BLaER1 treated with 17β-estradiol and CSF1 and Interleukin-3, amounts not matched to agents 10 nM and 100 nM (cell line): ENCODE data around the gene VAMP1.

Source experiments
- H3K27ac ChIP-seq, 11 experiments: shearing (Covaris generic); formaldehyde crosslinking; 2 replicates each; pipeline ENCODE4 v1.8.1; 2022
- H3K27me3 ChIP-seq, 11 experiments: shearing (Covaris generic); formaldehyde crosslinking; 2 replicates each; pipeline ENCODE4 v1.8.1; 2022
- H3K36me3 ChIP-seq, 11 experiments: shearing (Covaris generic); formaldehyde crosslinking; 2 replicates each; pipeline ENCODE4 v1.8.1; 2022
- H3K4me1 ChIP-seq, 10 experiments: shearing (Covaris generic); formaldehyde crosslinking; 2 replicates each; pipeline ENCODE4 v1.8.1; 2022
- H3K4me2 ChIP-seq, 11 experiments: shearing (Covaris generic); formaldehyde crosslinking; 2 replicates each; pipeline ENCODE4 v1.8.1; 2022
- H3K4me3 ChIP-seq, 10 experiments: shearing (Covaris generic); formaldehyde crosslinking; 2 replicates each; pipeline ENCODE4 v1.8.1; 2022
- H3K9ac ChIP-seq, 11 experiments: shearing (Covaris generic); formaldehyde crosslinking; 2 replicates each; pipeline ENCODE4 v1.8.1; 2022
- H3K9me3 ChIP-seq, 11 experiments: shearing (Covaris generic); formaldehyde crosslinking; replicated peaks in 1 of 11; 2 replicates each; pipeline ENCODE4 v1.8.1; 2022
- H4K20me1 ChIP-seq, 11 experiments: shearing (Covaris generic); formaldehyde crosslinking; 2 replicates each; pipeline ENCODE4 v1.8.1; 2022
- Cebpa-rat ChIP-seq, 11 experiments: shearing (Covaris generic); IDR thresholded peaks; 2 replicates each; pipeline ENCODE4 v1.8.1; 2022

Gene VAMP1

GRCh38 chr12:6425590-6426531 is 44.6 kb downstream of the VAMP1 start:
- Histone ChIP-seq H3K27ac (peak overlapping the region; percentile 81 to 98 (median 96)), H3K4me2 (peak overlapping the region; percentile 81 to 96 (median 93)), H3K9me3 (no peaks in the 10 kb centered on the region), H3K36me3 (no peaks in the 10 kb centered on the region), H4K20me1 (no peaks in the 10 kb centered on the region), H3K4me1 (peaks cover 67 to 81% (median 71%) of the 10 kb centered on the region in 10 experiments), H3K9ac (peak overlapping the region; percentile 69 to 89 (median 84)), H3K4me3 (peak overlapping the region; percentile 23 to 62 (median 49); a peak in 19 of 20 replicates), H3K27me3 (no peaks in the 10 kb centered on the region)
- peak in 8 of 11 experiments; percentile 56 to 87 (median 72); a peak in 13 of 22 replicates for TF ChIP-seq Cebpa-rat (IDR thresholded peaks at IDR 0.05)

- Histone ChIP-seq H3K4me3 (no peak overlapping the region), H3K36me3 (no peaks in the 10 kb centered on the region), H3K9me3 (no peaks in the 10 kb centered on the region), H4K20me1 (no peaks in the 10 kb centered on the region), H3K9ac (peak overlapping the region in 9 of 11 experiments; percentile 77 to 89 (median 84); a peak in 17 of 22 replicates), H3K4me2 (peak overlapping the region; percentile 23 to 96 (median 93)), H3K4me1 (peaks cover 57 to 81% (median 64%) of the 10 kb centered on the region in 10 experiments), H3K27me3 (no peaks in the 10 kb centered on the region), H3K27ac (peak overlapping the region in 10 of 11 experiments; percentile 82 to 98 (median 96); a peak in 21 of 22 replicates)
- no peak for TF ChIP-seq Cebpa-rat (IDR thresholded peaks at IDR 0.05)
Measured at GRCh38 chr12:6424866-6425265, 45.6 kb downstream of the VAMP1 start.

GRCh38 chr12:6424008-6424347 is 46.5 kb downstream of the VAMP1 start:
- Histone ChIP-seq H3K4me3 (0 out of 20 replicates have a peak overlapping the region, but pooled peaks of 1 of the 10 experiments have one; percentile 4), H3K4me2 (peak overlapping the region; percentile 76 to 96 (median 93)), H3K4me1 (peaks cover 53 to 83% (median 59%) of the 10 kb centered on the region in 10 experiments), H3K27ac (peak overlapping the region in 9 of 11 experiments; percentile 88 to 98 (median 96); a peak in 19 of 22 replicates), H4K20me1 (no peaks in the 10 kb centered on the region), H3K27me3 (no peaks in the 10 kb centered on the region), H3K36me3 (no peaks in the 10 kb centered on the region), H3K9ac (peak overlapping the region in 9 of 11 experiments; percentile 26 to 89 (median 82); a peak in 14 of 22 replicates), H3K9me3 (no peaks in the 10 kb centered on the region)
- no peak; a peak in 1 of 22 replicates for TF ChIP-seq Cebpa-rat (IDR thresholded peaks at IDR 0.05)

- peak overlapping the region; percentile 76 to 96 (median 93) for H3K4me2 ChIP-seq
- peak overlapping the region in 9 of 11 experiments; percentile 26 to 89 (median 82); a peak in 14 of 22 replicates for H3K9ac ChIP-seq
- peak in 6 of 11 experiments; percentile 35 to 73 (median 52); a peak in 8 of 22 replicates for TF ChIP-seq Cebpa-rat (IDR thresholded peaks at IDR 0.05)
- peaks cover 47 to 83% (median 57%) of the 10 kb centered on the region in 10 experiments for H3K4me1 ChIP-seq
- H3K27me3 ChIP-seq: no peaks in the 10 kb centered on the region
- H3K4me3 ChIP-seq: 0 out of 20 replicates have a peak overlapping the region, but pooled peaks of 1 of the 10 experiments have one; percentile 4
- H3K36me3 ChIP-seq: no peaks in the 10 kb centered on the region
- H3K27ac ChIP-seq: peak overlapping the region in 9 of 11 experiments; percentile 88 to 98 (median 96); a peak in 19 of 22 replicates
- no peaks in the 10 kb centered on the region for H4K20me1 ChIP-seq
- no peaks in the 10 kb centered on the region for H3K9me3 ChIP-seq
Measured at GRCh38 chr12:6423267-6424007, 47.0 kb downstream of the VAMP1 start.

GRCh38 chr12:6420364-6420763 is 50.1 kb downstream of the VAMP1 start:
- Histone ChIP-seq H4K20me1 (no peaks in the 10 kb centered on the region), H3K27me3 (no peaks in the 10 kb centered on the region), H3K4me2 (peak overlapping the region in 1 of 11 experiments; percentile 72; a peak in 1 of 22 replicates), H3K36me3 (peaks cover 0 to 8% (median 0%) of the 10 kb centered on the region in 11 experiments; a peak in 2 of 22 replicates), H3K4me3 (no peak overlapping the region), H3K9ac (no peak overlapping the region), H3K4me1 (peaks cover 26 to 82% (median 54%) of the 10 kb centered on the region in 10 experiments), H3K9me3 (peaks cover 0 to 11% (median 0%) of the 10 kb centered on the region in 11 experiments; a peak in 7 of 22 replicates), H3K27ac (no peak overlapping the region)
- TF ChIP-seq Cebpa-rat (IDR thresholded peaks at IDR 0.05): no peak

GRCh38 chr12:6418796-6419195 is 51.7 kb downstream of the VAMP1 start:
- H3K4me3 ChIP-seq: no peak overlapping the region
- peak overlapping the region in 6 of 11 experiments; percentile 2 to 95 (median 57); a peak in 5 of 22 replicates for H3K27ac ChIP-seq
- H3K4me2 ChIP-seq: peak overlapping the region in 4 of 11 experiments; percentile 10 to 72 (median 40); a peak in 4 of 22 replicates
- H3K9ac ChIP-seq: no peak overlapping the region
- peaks cover 0 to 11% (median 0%) of the 10 kb centered on the region in 11 experiments; a peak in 7 of 22 replicates for H3K9me3 ChIP-seq
- peaks cover 11 to 82% (median 43%) of the 10 kb centered on the region in 10 experiments for H3K4me1 ChIP-seq
- no peak for TF ChIP-seq Cebpa-rat (IDR thresholded peaks at IDR 0.05)
- H3K36me3 ChIP-seq: peaks cover 0 to 8% (median 0%) of the 10 kb centered on the region in 11 experiments; a peak in 2 of 22 replicates
- H4K20me1 ChIP-seq: no peaks in the 10 kb centered on the region
- H3K27me3 ChIP-seq: no peaks in the 10 kb centered on the region

- Histone ChIP-seq H3K36me3 (peaks cover 0 to 8% (median 0%) of the 10 kb centered on the region in 11 experiments; a peak in 2 of 22 replicates), H3K4me2 (peak overlapping the region; percentile 23 to 86 (median 71); a peak in 20 of 22 replicates), H3K27me3 (no peaks in the 10 kb centered on the region), H3K9ac (peak overlapping the region in 9 of 11 experiments; percentile 25 to 77 (median 69); a peak in 14 of 22 replicates), H3K9me3 (peaks cover 0 to 15% (median 0%) of the 10 kb centered on the region in 11 experiments; a peak in 7 of 22 replicates), H4K20me1 (no peaks in the 10 kb centered on the region), H3K4me3 (peak overlapping the region in 2 of 10 experiments; percentile 23 to 27; a peak in 2 of 20 replicates), H3K27ac (peak overlapping the region in 10 of 11 experiments; percentile 53 to 95 (median 82); a peak in 19 of 22 replicates), H3K4me1 (peaks cover 6 to 76% (median 36%) of the 10 kb centered on the region in 10 experiments; a peak in 17 of 20 replicates)
- peak in 9 of 11 experiments; percentile 80 to 97 (median 94); a peak in 18 of 22 replicates for TF ChIP-seq Cebpa-rat (IDR thresholded peaks at IDR 0.05)
Measured at GRCh38 chr12:6416596-6416995, 53.9 kb downstream of the VAMP1 start.
